Measurements from ENCODE around the gene FGD6.
"Not testable (repeated sequence)": the region's sequence is repeated elsewhere in the genome, so short reads cannot be mapped to it uniquely, and the experiment has no call there.

FGD6 gene
- 13.5 to 104 (median 69.2) reads per million in 17 experiments for total RNA-seq

- DNase-seq: peak; percentile 99 to 100 (median 99)
Measured at GRCh38 chr12:95217377-95218149, at the start of gene FGD6, which contains the start of gene VEZT. FGD6 (minus strand) TSS chr12:95217467; CDS start chr12:95217240, 227 bp downstream. VEZT (plus strand) TSS chr12:95217807; CDS start chr12:95217851, 44 bp downstream.

DNA sequence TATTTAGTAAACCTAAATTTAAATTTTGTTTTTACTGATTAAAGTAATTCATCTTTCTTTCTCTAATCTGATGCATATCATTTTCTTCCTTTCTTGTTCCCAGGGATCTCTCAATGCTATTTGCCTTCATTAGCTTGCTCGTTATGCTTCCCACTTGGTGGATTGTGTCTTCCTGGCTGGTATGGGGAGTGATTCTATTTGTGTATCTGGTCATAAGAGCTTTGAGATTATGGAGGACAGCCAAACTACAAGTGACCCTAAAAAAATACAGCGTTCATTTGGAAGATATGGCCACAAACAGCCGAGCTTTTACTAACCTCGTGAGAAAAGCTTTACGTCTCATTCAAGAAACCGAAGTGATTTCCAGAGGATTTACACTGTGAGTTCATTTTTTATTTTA is 49.0 kb upstream of the FGD6 start:
- no peak for DNase-seq

DNA sequence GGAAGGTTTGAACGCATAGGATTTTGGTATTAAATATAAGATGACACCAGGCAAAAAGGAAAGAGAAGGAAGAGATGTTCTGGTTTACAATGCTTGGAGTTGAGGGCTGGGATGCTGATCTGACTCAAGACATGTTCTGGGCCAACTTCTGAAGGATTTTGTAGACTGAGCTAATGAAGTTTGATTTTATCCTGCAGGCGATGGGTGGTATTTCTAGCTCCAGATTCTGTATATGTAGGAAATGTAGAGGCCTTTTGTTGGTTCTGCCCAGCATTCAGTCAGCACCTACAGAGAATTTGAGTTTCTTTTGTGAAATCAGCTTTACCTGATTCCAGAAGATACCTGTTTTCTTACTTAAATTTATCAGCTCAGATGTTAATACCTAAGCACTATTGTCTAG is 48.5 kb upstream of the FGD6 start:
- DNase-seq: no peak

DNA sequence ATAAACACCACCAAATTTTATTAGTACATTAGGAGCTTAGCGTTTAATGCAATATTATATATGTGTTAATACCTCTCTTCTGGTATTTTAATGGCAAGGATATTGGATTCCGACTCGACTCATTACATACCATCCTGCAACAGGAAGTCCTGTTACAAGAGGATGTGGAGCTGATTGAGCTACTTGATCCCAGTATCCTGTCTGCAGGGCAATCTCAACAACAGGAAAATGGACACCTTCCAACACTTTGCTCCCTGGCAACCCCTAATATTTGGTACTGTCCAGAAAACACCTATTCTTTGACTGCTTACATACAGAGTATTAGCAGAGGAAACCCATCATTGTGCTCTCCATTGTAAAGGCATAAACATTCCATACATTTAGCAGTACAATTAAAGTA is 45.5 kb upstream of the FGD6 start:
- DNase-seq: no peak

DNA sequence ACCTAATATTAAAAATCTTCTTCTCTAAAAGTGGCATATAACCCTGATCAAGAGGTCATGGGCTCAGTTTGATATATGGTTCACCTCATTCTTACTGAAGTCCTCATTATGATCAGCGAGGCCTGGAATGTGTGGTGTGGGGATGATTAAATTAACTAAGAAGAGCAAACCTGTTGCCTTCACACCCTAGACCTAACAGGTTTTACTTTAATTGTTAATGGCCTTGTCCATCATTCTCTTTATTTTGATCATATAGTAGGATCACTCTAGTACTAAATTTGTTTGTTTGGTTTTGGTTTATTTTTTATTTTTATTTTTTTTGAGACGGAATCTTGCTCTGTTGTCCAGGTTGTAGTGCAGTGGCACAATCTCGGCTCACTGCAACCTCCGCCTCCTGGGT is 43.8 kb upstream of the FGD6 start:
- DNase-seq: no peak

DNA sequence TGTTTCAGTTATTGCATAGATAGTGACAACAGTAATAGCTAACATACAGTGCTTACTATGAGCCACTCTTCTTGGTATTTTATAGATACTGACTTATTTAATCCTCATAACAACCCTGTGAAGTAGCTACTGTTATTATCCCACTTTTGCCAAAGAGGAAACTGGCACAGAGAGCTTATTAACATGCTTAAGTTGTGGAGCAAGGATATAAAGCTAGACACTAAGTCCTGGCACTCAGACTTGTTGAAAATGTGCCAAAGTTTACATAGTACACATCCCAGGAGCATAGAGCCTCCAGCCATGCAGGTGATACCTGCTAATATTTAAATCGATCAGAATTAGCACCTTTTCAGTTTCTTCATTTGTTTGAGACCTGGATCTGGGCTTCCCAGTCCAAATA is 42.1 kb upstream of the FGD6 start:
- DNase-seq: no peak

- no peak for DNase-seq
Measured at GRCh38 chr12:95258803-95259202, 41.5 kb upstream of the FGD6 start.

- DNase-seq: no peak
Measured at GRCh38 chr12:95258151-95258550, 40.9 kb upstream of the FGD6 start.

DNA sequence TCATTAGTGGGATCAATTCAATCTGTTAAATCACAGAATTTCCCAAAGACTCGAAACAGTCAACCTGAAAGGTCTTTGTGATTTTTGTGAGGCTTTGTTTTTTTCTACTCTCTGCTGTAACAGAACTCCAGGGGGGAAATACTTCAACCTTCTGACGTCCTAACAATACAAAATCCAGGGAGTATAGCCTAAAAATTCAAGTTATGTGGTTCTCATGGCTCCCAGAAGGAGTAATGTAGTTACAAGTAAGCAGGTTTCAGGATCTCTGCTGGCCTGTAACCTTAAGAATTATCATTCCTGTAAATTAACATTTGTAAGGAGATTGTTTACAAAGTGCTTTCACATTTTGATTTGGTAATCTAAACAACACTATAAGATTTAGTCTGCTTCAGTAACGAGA is 40.3 kb upstream of the FGD6 start:
- DNase-seq: no peak

GRCh38 chr12:95253386-95253785 is 36.1 kb upstream of the FGD6 start:
- no peak for DNase-seq

DNA sequence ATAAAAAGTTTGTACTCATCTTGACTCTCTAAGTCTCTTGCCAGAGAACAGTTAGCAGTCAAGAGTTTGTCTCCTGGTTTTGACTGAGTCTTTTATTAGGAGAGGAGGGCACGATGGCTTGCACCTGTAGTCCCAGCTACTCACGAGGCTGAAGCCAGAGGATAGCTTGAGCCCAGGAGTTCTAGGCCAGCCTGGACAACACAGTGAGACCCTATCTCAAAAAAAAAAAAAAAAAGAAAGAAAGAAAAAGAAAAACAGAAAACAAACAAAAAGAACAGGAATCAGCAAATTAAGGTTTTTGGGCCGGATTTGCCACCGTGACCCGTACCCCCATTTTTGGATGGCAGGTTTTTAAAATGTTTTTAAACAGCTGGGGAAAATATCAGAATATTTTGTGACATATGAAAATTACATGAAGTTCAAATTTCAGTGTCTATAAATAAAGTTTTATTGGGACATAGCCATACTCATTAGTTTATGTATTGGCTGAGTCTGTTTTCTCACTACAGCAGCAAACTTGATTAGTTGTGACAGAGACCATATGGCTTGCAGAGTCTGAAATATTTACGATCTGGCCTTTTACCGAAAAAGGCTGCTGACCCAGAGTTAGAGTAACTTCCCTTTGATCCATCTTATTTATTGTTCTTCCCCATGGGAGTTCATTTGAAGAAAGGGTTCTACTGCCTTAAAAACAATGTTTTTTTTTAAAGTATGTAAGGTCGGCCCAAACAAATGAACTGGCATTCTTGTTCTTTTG is 31.5 kb upstream of the FGD6 start:
- no peak for DNase-seq

GRCh38 chr12:95248095-95248494 is 30.8 kb upstream of the FGD6 start:
- DNase-seq: no peak

DNA sequence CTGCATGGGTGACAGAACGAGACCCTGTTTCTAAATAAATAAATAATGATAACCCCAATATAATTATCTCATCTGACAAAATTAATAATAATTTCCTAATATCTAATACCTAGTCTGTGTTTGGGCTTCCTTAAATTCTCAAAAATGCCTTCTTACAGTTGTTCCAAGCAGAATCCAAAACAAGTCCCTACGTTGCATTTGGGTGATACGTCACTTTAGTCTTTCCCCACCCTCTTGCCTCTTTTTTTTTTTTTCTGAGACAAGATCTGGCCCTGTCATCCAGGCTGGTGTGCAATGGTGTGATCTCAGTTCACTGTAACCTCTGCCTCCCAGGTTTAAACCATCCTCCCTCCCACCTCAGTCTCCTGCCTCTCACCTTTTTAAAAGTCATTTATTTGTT is 27.1 kb upstream of the FGD6 start:
- DNase-seq: no peak

GRCh38 chr12:95243497-95244183 is 26.4 kb upstream of the FGD6 start:
- DNase-seq: no peak

GRCh38 chr12:95241761-95242506 is 24.7 kb upstream of the FGD6 start:
- no peak for DNase-seq

DNA sequence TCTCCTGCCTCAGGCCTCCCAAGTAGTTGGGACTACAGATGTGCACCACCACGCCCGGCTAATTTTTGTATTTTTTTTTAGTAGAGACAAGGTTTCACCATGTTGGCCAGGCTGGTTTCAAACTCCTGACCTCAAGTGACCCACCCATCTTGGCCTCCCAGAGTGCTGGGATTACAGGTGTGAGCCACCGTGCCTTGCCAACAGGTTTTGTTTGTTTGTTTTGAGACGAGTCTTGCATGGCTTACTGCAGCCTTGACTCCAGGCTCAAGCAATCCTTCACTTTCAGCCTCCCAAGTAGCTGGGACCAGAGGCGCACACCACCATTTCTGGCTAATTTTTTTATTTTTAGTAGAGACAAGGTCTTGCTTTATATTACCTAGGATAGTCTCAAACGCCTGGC is 23.9 kb upstream of the FGD6 start:
- DNase-seq: not testable (repeated sequence)

- no peak for DNase-seq
Measured at GRCh38 chr12:95240556-95240955, 23.3 kb upstream of the FGD6 start.

DNA sequence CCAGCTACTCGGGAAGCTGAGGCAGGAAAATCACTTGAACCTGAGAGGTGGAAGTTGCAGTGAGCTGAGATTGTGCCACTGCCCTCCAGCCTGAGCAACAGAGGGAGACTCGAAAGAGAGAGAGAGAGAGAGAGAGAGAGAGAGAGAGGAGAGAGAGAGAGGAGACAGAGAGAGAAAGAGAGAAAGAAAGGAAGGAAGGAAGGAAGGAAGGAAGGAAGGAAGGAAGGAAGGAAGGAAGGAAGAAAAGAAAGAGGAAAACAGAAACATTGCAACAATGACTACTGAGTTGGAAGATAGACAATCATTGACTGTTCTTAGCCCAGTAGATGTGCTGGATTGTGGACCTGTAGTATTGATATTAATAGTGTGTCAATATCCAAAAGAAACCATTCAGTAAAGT is 22.6 kb upstream of the FGD6 start:
- not testable (repeated sequence) for DNase-seq

GRCh38 chr12:95239216-95239615 is 21.9 kb upstream of the FGD6 start:
- DNase-seq: no peak

- DNase-seq: no peak
Measured at GRCh38 chr12:95238150-95238549, 20.9 kb upstream of the FGD6 start.

DNA sequence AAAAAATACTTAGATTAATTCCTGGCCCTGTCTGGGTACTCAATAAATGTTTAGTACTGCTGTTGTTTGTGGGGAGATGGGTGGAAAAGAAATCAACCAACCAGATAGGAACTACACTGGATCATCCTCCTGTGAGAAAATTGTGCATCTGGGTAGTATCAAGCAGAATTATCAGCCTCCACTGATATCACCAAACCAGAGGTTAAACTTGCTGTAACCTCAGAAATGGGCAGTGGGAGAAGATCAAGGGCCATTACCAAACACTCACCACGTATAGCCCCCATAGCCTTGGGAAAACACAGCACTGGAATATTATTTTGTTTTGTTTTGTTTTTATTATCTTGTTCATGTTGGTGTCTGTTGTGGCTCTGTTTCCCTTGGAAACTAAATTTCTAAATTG is 20.0 kb upstream of the FGD6 start:
- DNase-seq: no peak

DNA sequence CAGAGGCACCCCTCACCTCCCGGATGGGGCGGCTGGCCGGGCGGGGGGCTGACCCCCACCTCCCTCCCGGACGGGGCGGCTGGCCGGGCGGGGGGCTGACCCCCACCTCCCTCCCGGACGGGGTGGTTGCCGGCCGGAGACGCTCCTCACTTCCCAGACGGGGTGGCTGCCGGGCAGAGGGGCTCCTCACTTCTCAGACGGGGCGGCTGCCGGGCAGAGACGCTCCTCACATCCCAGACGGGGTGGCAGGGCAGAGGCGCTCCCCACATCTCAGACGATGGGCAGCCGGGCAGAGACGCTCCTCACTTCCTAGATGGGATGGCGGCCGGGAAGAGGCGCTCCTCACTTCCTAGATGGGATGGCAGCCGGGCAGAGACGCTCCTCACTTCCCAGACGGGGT is 18.4 kb upstream of the FGD6 start:
- not testable (repeated sequence) for DNase-seq

DNA sequence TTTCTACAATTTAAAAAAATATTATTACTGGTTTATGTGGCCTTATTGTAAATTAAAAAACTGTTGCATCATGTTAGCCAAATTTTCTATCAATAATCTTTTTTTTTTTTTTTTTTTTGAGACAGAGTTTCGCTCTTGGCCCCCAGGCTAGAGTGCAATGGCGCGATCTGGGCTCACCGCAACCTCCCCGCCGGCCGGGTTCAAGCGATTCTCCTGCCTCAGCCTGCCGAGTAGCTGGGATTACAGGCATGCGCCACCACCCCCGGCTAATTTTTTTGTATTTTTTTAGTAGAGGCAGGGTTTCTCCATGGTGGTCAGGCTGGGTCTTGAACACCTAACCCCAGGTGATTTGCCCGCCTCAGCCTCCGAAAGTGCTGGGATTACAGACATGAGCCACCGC is 16.9 kb upstream of the FGD6 start:
- DNase-seq: not testable (repeated sequence)

Data from suppressor macrophage (primary cell).